ENCODE measurements around the gene TMEM92. TPM values are rescaled to one million over a fixed set of nuclear protein-coding genes. Genes with fewer than 3 reads are reported as not detected.

Gene TMEM92
- total RNA-seq, 3 donors from 2014 or later = 1.3 to 2.8 (median 2.6) TPM

- intact Hi-C loops (cut with DNase I, micrococcal nuclease) = loop anchor here in 1 of 2 donors (5.0 kb wide), 1 partner anchor 73 kb away; the partner anchor contains the start of gene COL1A1
- Histone ChIP-seq H3K9me3 (no peaks in the 10 kb centered on the region), H3K4me1 (ENCODE audit: low read depth) (peaks cover 28% of the 10 kb centered on the region), H3K4me3 (no peak overlapping the region), H3K36me3 (ENCODE audit: low read depth) (no peaks in the 10 kb centered on the region)
- no peak for DNase-seq
- TF ChIP-seq CTCF (IDR thresholded peaks at IDR 0.05) = no peak
- no peak for ATAC-seq
These were observed 593 bp downstream of the TMEM92 start for GRCh38 chr17:50274897-50275221.

- DNase-seq (no peak), ATAC-seq (no peak)
- Histone ChIP-seq H3K36me3 (ENCODE audit: low read depth) (no peaks in the 10 kb centered on the region), H3K4me3 (no peak overlapping the region), H3K4me1 (ENCODE audit: low read depth) (peaks cover 32% of the 10 kb centered on the region), H3K9me3 (no peaks in the 10 kb centered on the region)
- intact Hi-C loops (cut with DNase I, micrococcal nuclease) = no loop called here
- TF ChIP-seq CTCF (IDR thresholded peaks at IDR 0.05) = no peak
These were observed 1.0 kb downstream of the TMEM92 start for GRCh38 chr17:50275279-50275678.

DNA sequence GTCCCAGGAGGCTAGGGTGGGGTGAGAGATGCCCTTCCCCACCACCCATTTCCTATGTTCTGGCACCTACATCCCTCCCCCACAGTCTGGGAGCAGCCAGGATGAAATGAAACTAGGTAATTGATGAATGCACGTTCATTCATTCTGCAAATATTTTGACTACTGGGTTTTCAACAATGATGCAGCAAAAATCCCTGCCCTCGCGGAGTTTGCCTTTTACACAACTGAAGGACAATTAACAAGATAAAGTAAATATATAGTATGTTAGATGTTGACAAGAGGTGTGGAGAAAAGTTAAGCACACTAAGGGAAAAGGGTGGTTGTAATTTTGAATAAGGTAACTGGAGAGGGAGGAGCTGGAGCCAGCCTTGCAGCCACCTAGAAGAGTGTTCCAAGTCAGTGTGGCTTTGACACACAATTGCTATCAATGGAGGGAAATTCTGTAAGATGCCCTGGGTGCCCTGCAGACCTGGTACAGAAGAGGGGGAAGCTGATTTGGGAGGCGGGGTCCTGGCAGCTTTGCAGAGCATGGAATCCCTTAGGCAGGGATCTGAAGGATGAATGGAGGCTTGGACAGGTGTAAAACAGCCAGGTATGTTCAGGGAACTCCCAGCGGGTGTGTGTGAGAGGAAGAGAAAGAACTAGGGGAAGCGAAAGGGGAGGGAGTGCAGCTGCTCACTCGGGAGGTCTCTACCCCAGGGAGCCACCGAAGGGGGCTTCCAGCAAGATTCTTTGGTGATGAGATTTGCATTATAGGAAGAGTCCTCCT lies 2.5 kb downstream of the TMEM92 start:
- intact Hi-C loops (cut with DNase I, micrococcal nuclease) = no loop called here
- ATAC-seq = peak; percentile 7
- no peaks in the 10 kb centered on the region for H3K9me3 ChIP-seq
- H3K4me3 ChIP-seq = no peak overlapping the region
- TF ChIP-seq CTCF (IDR thresholded peaks at IDR 0.05) = no peak
- DNase-seq = peak in 2 of 3 donors; percentile 10 to 19
- H3K4me1 ChIP-seq (ENCODE audit: low read depth) = peaks cover 33% of the 10 kb centered on the region
- no peaks in the 10 kb centered on the region for H3K36me3 ChIP-seq (ENCODE audit: low read depth)

- Histone ChIP-seq H3K36me3 (ENCODE audit: low read depth) (no peaks in the 10 kb centered on the region), H3K4me3 (no peak overlapping the region), H3K4me1 (ENCODE audit: low read depth) (peaks cover 31% of the 10 kb centered on the region), H3K9me3 (no peaks in the 10 kb centered on the region)
- no peak for TF ChIP-seq CTCF (IDR thresholded peaks at IDR 0.05)
- intact Hi-C loops (cut with DNase I, micrococcal nuclease) = no loop called here
- DNase-seq (peak in 1 of 3 donors; percentile 34), ATAC-seq (no peak)
These were observed 3.1 kb downstream of the TMEM92 start for GRCh38 chr17:50277357-50277754.

- no peak for ATAC-seq
- intact Hi-C loops (cut with DNase I, micrococcal nuclease) = no loop called here
- DNase-seq = peak in 1 of 3 donors; percentile 40
- Histone ChIP-seq H3K36me3 (ENCODE audit: low read depth) (no peaks in the 10 kb centered on the region), H3K9me3 (no peaks in the 10 kb centered on the region), H3K4me3 (no peak overlapping the region), H3K4me1 (ENCODE audit: low read depth) (peaks cover 22% of the 10 kb centered on the region)
- no peak for TF ChIP-seq CTCF (IDR thresholded peaks at IDR 0.05)
These were observed 4.4 kb downstream of the TMEM92 start for GRCh38 chr17:50278526-50279180.
